Muscle layer of colon (tissue), 2 donors: ENCODE data around the gene HSPBP1.

Experiments
- H3K27ac ChIP-seq: one replicate; pipeline ENCODE4 v1.7.0; 2013; ENCODE audit warnings: low read depth, mild to moderate bottlenecking, low read length, moderate library complexity
- H3K27me3 ChIP-seq, 2 donors: one replicate each; pipeline ENCODE4 v1.7.0; 2013; ENCODE audit warnings: low read length in 2 of 2, mild to moderate bottlenecking in 2 of 2; ENCODE audit not compliant: insufficient read depth in 2 of 2, control insufficient read depth in 1 of 2
- H3K36me3 ChIP-seq: one replicate; pipeline ENCODE4 v1.7.0; 2013; ENCODE audit warnings: mild to moderate bottlenecking, low read length; ENCODE audit not compliant: insufficient read depth
- H3K4me1 ChIP-seq: one replicate; pipeline ENCODE4 v1.7.0; 2013; ENCODE audit warnings: mild to moderate bottlenecking, low read length; ENCODE audit not compliant: insufficient read depth
- H3K4me3 ChIP-seq, 2 donors: one replicate each; pipeline ENCODE4 v1.7.0; 2013; ENCODE audit warnings: low read length in 2 of 2, low read depth in 1 of 2, mild to moderate bottlenecking in 1 of 2, moderate library complexity in 1 of 2
- H3K9ac ChIP-seq: one replicate; pipeline ENCODE4 v1.7.0; 2013; ENCODE audit warnings: low read length
- H3K9me3 ChIP-seq: one replicate; pipeline ENCODE4 v1.7.0; 2013; ENCODE audit warnings: mild to moderate bottlenecking, low read length
- donor health status: abdominal sarcoma.
- donor health status: Adenocarcinoma of cecum.

The HSPBP1 gene

DNA sequence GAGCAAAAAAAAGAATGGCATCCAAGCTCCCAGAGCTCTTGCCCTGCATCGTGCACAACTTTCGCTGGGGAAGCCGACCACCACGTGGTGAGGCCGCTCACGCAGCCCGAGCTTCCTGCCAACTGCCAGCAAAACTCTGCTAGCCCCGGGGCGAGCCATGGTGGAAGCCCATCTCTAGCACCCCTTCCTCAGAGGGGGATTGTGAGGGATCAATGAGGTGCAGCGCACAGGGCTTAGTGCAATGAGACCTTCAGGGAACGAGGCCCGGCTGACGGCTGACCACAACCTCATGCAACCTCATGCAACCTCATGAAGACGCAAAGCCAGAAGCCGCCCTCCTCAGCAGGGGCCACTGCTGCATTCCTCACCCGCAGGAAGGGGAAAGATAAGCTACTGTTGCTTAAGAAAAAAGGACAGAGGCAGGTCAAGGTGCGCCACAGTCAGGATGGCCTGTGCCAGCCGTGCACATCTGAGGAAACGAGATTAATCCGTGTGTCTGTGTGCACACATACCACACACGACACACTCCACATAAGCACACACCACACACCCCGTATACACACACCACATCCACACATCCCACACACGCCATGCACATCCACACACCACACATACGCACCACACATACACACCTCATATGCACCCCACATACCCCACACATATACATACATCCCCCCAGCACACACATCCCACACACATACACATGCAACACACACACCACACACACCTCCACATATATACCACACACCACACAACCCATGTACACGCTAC is 9.6 kb downstream of the HSPBP1 start:
- Histone ChIP-seq H3K4me3 (no peak overlapping the region), H3K27me3 (no peaks in the 10 kb centered on the region), H3K9me3 (no peaks in the 10 kb centered on the region), H3K4me1 (no peaks in the 10 kb centered on the region), H3K9ac (no peak overlapping the region), H3K36me3 (peaks cover 28% of the 10 kb centered on the region), H3K27ac (no peak overlapping the region)

GRCh38 chr19:55269299-55269698 is 10.6 kb downstream of the HSPBP1 start:
- H3K4me3 ChIP-seq: no peak overlapping the region
- no peaks in the 10 kb centered on the region for H3K9me3 ChIP-seq
- no peaks in the 10 kb centered on the region for H3K4me1 ChIP-seq
- no peak overlapping the region for H3K27ac ChIP-seq
- no peaks in the 10 kb centered on the region for H3K27me3 ChIP-seq
- H3K9ac ChIP-seq: no peak overlapping the region
- peaks cover 28% of the 10 kb centered on the region for H3K36me3 ChIP-seq

DNA sequence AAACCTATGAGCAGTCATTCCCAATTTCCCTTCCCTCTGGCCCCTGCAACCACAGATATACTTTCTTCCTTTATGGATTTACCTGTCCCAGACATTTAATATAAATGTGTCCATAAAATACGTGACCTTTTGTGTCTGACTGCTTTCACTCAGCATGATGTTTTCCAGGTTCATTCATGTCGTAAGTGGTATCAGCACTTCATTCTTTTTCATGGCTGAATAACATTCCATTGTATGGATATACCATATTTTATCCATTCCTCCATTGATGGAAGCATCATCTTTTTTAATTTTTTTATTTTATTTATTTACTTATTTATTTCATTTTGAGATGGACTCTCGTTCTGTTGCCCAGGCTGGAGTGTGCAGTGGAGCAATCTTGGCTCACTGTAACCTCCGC is 13.1 kb downstream of the HSPBP1 start:
- H3K36me3 ChIP-seq: peaks cover 11% of the 10 kb centered on the region
- H3K27ac ChIP-seq: no peak overlapping the region
- no peaks in the 10 kb centered on the region for H3K27me3 ChIP-seq
- no peak overlapping the region for H3K9ac ChIP-seq
- no peaks in the 10 kb centered on the region for H3K9me3 ChIP-seq
- H3K4me3 ChIP-seq: no peak overlapping the region
- no peaks in the 10 kb centered on the region for H3K4me1 ChIP-seq

- H3K9ac ChIP-seq: no peak overlapping the region
- H3K36me3 ChIP-seq: peaks cover 8% of the 10 kb centered on the region
- H3K27me3 ChIP-seq: no peaks in the 10 kb centered on the region
- H3K9me3 ChIP-seq: no peaks in the 10 kb centered on the region
- no peak overlapping the region for H3K27ac ChIP-seq
- H3K4me3 ChIP-seq: no peak overlapping the region
- H3K4me1 ChIP-seq: no peaks in the 10 kb centered on the region
Observed at GRCh38 chr19:55266404-55266803, 13.5 kb downstream of the HSPBP1 start.

GRCh38 chr19:55265723-55266386 is 14.1 kb downstream of the HSPBP1 start:
- H3K9ac ChIP-seq: no peak overlapping the region
- H3K4me3 ChIP-seq: no peak overlapping the region
- no peaks in the 10 kb centered on the region for H3K9me3 ChIP-seq
- H3K27ac ChIP-seq: no peak overlapping the region
- peaks cover 6% of the 10 kb centered on the region for H3K36me3 ChIP-seq
- H3K27me3 ChIP-seq: no peaks in the 10 kb centered on the region
- H3K4me1 ChIP-seq: no peaks in the 10 kb centered on the region

- Histone ChIP-seq H3K4me1 (no peaks in the 10 kb centered on the region), H3K9ac (no peak overlapping the region), H3K4me3 (no peak overlapping the region), H3K36me3 (no peaks in the 10 kb centered on the region), H3K9me3 (no peaks in the 10 kb centered on the region), H3K27me3 (no peaks in the 10 kb centered on the region), H3K27ac (no peak overlapping the region)
Observed at GRCh38 chr19:55265173-55265572, 14.7 kb downstream of the HSPBP1 start.

DNA sequence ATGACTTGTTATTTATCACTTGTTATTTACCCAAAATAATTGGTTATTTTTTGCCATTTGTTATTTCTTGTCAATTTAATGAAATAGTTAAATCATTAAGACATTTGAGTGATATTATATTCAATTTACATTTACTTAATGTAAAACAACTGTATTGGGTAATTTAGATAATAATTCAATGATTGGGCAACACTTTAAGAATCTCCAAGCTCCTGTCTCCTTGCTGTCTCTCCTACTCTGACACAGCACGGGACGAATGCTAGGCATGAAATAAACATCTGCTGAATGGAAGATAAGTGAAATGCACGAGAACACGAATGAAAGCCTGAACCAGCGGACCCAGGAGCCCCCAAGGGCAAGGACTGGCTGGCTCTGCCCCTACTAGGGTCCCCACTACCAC is 15.4 kb downstream of the HSPBP1 start:
- Histone ChIP-seq H3K4me3 (no peak overlapping the region), H3K4me1 (peaks cover 6% of the 10 kb centered on the region), H3K9ac (no peak overlapping the region), H3K27me3 (no peaks in the 10 kb centered on the region), H3K36me3 (no peaks in the 10 kb centered on the region), H3K27ac (no peak overlapping the region), H3K9me3 (no peaks in the 10 kb centered on the region)

GRCh38 chr19:55262359-55262758 is 17.6 kb downstream of the HSPBP1 start:
- Histone ChIP-seq H3K27ac (no peak overlapping the region), H3K4me3 (no peak overlapping the region), H3K36me3 (no peaks in the 10 kb centered on the region), H3K4me1 (peaks cover 11% of the 10 kb centered on the region), H3K27me3 (no peaks in the 10 kb centered on the region), H3K9me3 (no peaks in the 10 kb centered on the region), H3K9ac (no peak overlapping the region)

GRCh38 chr19:55261671-55262126 is 18.2 kb downstream of the HSPBP1 start:
- Histone ChIP-seq H3K9me3 (no peaks in the 10 kb centered on the region), H3K9ac (no peak overlapping the region), H3K27ac (no peak overlapping the region), H3K36me3 (no peaks in the 10 kb centered on the region), H3K27me3 (no peaks in the 10 kb centered on the region), H3K4me3 (no peak overlapping the region), H3K4me1 (peaks cover 18% of the 10 kb centered on the region)

DNA sequence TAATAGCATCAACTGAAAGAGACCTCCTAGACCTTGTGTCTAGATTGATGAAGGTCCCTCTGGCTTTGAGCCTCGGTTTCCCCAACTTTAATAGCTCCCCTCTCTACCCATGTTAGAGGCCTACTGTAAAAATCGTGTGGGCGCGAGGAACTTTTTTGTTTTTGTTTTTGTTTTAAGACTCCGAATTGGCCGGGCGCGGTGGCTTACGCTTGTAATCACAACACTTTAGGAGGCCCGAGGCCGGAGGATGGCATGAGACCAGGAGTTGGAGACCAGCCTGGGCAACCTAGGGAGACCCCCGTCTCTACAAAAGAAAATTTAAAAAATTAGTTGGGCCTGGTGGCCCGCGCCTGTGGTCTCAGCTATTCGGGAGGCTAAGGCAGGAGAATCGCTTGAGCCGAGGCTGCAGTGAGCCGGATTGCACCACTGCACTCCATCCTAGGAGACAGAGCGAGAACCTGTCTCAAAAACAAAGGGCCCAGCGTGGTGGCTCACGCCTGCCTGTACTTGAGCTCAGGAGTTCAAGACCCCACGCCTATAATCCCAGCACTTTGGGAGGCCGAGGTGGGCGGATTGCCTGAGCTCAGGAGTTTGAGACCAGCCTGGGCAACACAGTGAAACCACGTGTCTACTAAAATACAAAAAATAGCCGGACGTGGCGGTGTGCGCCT is 20.2 kb downstream of the HSPBP1 start:
- Histone ChIP-seq H3K4me3 (peak overlapping the region; percentile 31 to 70), H3K27ac (peak overlapping the region; percentile 94), H3K27me3 (no peaks in the 10 kb centered on the region), H3K9me3 (no peaks in the 10 kb centered on the region), H3K36me3 (no peaks in the 10 kb centered on the region), H3K4me1 (peaks cover 38% of the 10 kb centered on the region), H3K9ac (peak overlapping the region; percentile 74)

- H3K4me3 ChIP-seq: peak within 1 kb of the TSS; percentile 88 to 97
- peak within 1 kb of the TSS; percentile 75 for H3K9ac ChIP-seq
- H3K36me3 ChIP-seq: no peaks in the 10 kb centered on the region
- no peaks in the 10 kb centered on the region for H3K27me3 ChIP-seq
- no peaks in the 10 kb centered on the region for H3K9me3 ChIP-seq
- peak within 1 kb of the TSS; percentile 94 for H3K27ac ChIP-seq
- H3K4me1 ChIP-seq: peaks cover 44% of the 10 kb centered on the region
Observed at GRCh38 chr19:55258828-55259539, 20.9 kb downstream of the HSPBP1 start, which contains the start of gene PPP6R1. Gene PPP6R1, minus strand, starts transcription at chr19:55259017. Its CDS starts 11,914 bp downstream, at chr19:55247103.
